ENCODE results near the gene LSAMP.

LSAMP gene

DNA sequence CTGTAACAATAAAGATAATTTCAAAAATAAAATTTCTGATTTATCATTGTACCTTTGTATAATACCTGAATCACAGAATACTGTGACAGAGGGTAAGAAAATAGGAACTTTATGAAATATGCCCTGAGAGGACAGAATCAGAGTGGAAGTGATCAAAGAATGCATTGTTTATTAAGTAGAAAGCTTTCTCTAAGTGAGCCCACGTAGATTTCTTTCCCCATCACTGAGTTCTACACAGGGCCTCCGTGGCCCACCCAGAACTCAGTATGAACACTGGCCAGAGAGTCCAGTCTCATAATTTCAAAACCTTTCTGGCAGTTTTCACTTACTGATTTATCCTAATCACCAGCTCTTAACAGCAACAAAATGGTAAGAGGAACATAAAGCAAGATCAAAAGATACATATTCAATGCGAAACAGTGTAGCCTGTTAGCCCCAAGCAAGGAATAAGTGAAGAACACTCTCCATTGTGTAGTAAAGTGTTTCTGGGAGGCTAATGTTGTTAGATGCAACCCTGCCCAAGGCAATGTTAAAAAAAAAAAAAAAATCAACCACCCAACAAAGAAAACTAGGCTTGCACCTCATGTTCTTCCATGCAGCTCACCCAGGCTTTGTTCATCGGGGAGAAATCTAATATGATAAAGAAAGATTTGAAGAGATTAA lies 341.3 kb downstream of the LSAMP start:
- no peak overlapping the region for H3K4me3 ChIP-seq (ENCODE audit: low read length)
- TF ChIP-seq, protein P1, sequence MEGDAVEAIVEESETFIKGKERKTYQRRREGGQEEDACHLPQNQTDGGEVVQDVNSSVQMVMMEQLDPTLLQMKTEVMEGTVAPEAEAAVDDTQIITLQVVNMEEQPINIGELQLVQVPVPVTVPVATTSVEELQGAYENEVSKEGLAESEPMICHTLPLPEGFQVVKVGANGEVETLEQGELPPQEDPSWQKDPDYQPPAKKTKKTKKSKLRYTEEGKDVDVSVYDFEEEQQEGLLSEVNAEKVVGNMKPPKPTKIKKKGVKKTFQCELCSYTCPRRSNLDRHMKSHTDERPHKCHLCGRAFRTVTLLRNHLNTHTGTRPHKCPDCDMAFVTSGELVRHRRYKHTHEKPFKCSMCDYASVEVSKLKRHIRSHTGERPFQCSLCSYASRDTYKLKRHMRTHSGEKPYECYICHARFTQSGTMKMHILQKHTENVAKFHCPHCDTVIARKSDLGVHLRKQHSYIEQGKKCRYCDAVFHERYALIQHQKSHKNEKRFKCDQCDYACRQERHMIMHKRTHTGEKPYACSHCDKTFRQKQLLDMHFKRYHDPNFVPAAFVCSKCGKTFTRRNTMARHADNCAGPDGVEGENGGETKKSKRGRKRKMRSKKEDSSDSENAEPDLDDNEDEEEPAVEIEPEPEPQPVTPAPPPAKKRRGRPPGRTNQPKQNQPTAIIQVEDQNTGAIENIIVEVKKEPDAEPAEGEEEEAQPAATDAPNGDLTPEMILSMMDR (conservative IDR thresholded peaks at IDR 0.05; ENCODE audit: low read depth, low read length) = no peak
- DNase-seq (ENCODE audit: low read depth) = no peak

- no peak for DNase-seq (ENCODE audit: low read depth)
- TF ChIP-seq, protein P1 (conservative IDR thresholded peaks at IDR 0.05; ENCODE audit: low read depth, low read length) = no peak
Observed at GRCh38 chr3:116102037-116102436, 343.2 kb downstream of the LSAMP start.

DNA sequence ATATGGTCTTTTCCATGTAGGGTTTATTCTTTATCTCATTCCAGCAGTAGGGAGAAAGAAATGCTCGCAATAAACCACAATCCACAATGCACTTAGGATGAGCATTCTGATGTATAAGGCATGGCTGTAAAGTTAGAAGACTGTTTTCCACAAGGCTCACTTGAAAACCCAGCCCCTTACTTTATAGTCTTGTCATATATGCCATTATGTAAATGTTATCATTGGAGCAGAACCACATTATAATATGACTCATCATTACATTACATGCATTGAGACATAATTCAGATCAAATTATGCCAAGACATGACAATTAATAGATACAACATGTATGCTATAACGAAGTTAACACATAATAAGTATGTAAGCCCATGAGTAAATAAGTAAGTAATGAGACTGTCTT lies 348.1 kb downstream of the LSAMP start:
- TF ChIP-seq, protein P1 (conservative IDR thresholded peaks at IDR 0.05; ENCODE audit: low read depth, low read length) = no peak
- H3K4me3 ChIP-seq (ENCODE audit: low read length) = no peak overlapping the region
- DNase-seq (ENCODE audit: low read depth) = no peak

More at GRCh38 chr3:116102037-116102436, 343.2 kb downstream of the LSAMP start:
- no peak overlapping the region for H3K4me3 ChIP-seq (ENCODE audit: low read length)

- TF ChIP-seq, protein P1 (conservative IDR thresholded peaks at IDR 0.05; ENCODE audit: low read depth, low read length) = no peak
- no peak overlapping the region for H3K4me3 ChIP-seq (ENCODE audit: low read length)
- no peak for DNase-seq (ENCODE audit: low read depth)
Observed at GRCh38 chr3:116096631-116097030, 348.7 kb downstream of the LSAMP start.

- DNase-seq (ENCODE audit: low read depth) = no peak
- no peak overlapping the region for H3K4me3 ChIP-seq (ENCODE audit: low read length)
- TF ChIP-seq, protein P1 (conservative IDR thresholded peaks at IDR 0.05; ENCODE audit: low read depth, low read length) = no peak
Observed at GRCh38 chr3:116093374-116093773, 351.9 kb downstream of the LSAMP start.

GRCh38 chr3:116087426-116087825 lies 357.9 kb downstream of the LSAMP start:
- H3K4me3 ChIP-seq (ENCODE audit: low read length) = no peak overlapping the region
- DNase-seq (ENCODE audit: low read depth) = no peak
- TF ChIP-seq, protein P1 (conservative IDR thresholded peaks at IDR 0.05; ENCODE audit: low read depth, low read length) = no peak

All from retinal pigment epithelial cell (primary cell).